GM12878 (cell line): ENCODE measurements around the gene ICA1. TPM values are rescaled to one million over a fixed set of nuclear protein-coding genes. Genes with fewer than 3 reads are reported as not detected.
A peak's percentile ranks its signal among the peaks of the same experiment; 100 is the strongest.

Experiments used
- BCLAF1 ChIP-seq: fragments of 450-650 bp; IDR thresholded peaks from 2 replicates; pipeline ENCODE4 v1.6.1; 2017; ENCODE audit warnings: antibody characterized with exemption, mild to moderate bottlenecking, moderate library complexity
- BMI1 ChIP-seq: fragments of 450-650 bp; IDR thresholded peaks from 2 replicates; pipeline ENCODE4 v1.6.1; 2016; ENCODE audit warnings: mild to moderate bottlenecking, moderate library complexity, borderline replicate concordance
- CREB1 ChIP-seq: IDR thresholded peaks from 2 replicates; pipeline ENCODE4 v1.6.1; 2012; ENCODE audit warnings: low read depth, mild to moderate bottlenecking, inconsistent platforms
- E2F8 ChIP-seq: fragments of 450-650 bp; IDR thresholded peaks from 2 replicates; pipeline ENCODE4 v1.6.1; 2018; ENCODE audit warnings: mild to moderate bottlenecking, low read depth, moderate library complexity; ENCODE audit not compliant: partially characterized antibody
- IKZF1 ChIP-seq: fragments of 450-650 bp; conservative IDR thresholded peaks from 2 replicates; pipeline ENCODE4 v1.6.1; 2017; ENCODE audit warnings: antibody characterized with exemption, mild to moderate bottlenecking
- MEF2A ChIP-seq: IDR thresholded peaks from 2 replicates; pipeline ENCODE4 v1.6.1; 2011; ENCODE audit warnings: low read depth, mild to moderate bottlenecking, low read length, moderate library complexity; ENCODE audit not compliant: insufficient read depth
- NFIC ChIP-seq: IDR thresholded peaks from 2 replicates; pipeline ENCODE4 v1.6.1; 2012; ENCODE audit warnings: low read depth, mild to moderate bottlenecking, inconsistent platforms, low read length, moderate library complexity
- RAD21 ChIP-seq: IDR thresholded peaks from 2 replicates; pipeline ENCODE4 v1.6.1; 2011; ENCODE audit warnings: mild to moderate bottlenecking, low read depth, low read length, moderate library complexity; ENCODE audit not compliant: insufficient read depth
- RUNX3 ChIP-seq: IDR thresholded peaks from 2 replicates; pipeline ENCODE4 v1.6.1; 2012; ENCODE audit warnings: low read length, inconsistent platforms
- SREBF1 ChIP-seq: IDR thresholded peaks from 2 replicates; pipeline ENCODE4 v1.6.1; 2012; ENCODE audit warnings: mild to moderate bottlenecking, low read length
- TBL1XR1 ChIP-seq: IDR thresholded peaks from 2 replicates; pipeline ENCODE4 v1.6.1; 2012; ENCODE audit warnings: low read depth, low read length, improper control_type of control experiment
- TCF7 ChIP-seq: IDR thresholded peaks from 2 replicates; pipeline ENCODE4 v1.6.1; 2014; ENCODE audit warnings: antibody characterized with exemption, borderline replicate concordance
- USF2 ChIP-seq: IDR thresholded peaks from 2 replicates; pipeline ENCODE4 v1.6.1; 2011; ENCODE audit warnings: low read depth, low read length, improper control_type of control experiment, borderline replicate concordance
- WRNIP1 ChIP-seq: IDR thresholded peaks from 2 replicates; pipeline ENCODE4 v1.6.1; 2011; ENCODE audit warnings: low read depth, low read length, improper control_type of control experiment, borderline replicate concordance
- YY1 ChIP-seq: IDR thresholded peaks from 2 replicates; pipeline ENCODE4 v1.6.1; 2011; ENCODE audit warnings: low read depth, mild to moderate bottlenecking, low read length
- polyA plus RNA-seq, 11 experiments: library from polyadenylated mRNA; depleted of rRNA in 4 of 11; unstranded in 6 of 11; stranded (reverse) in 5 of 11; fragments of >200 nt; fragmentation: Nextera tagmentation in 4 of 11; fragmentation: Illumina TruSeq in 1 of 11; extraction: Ambion mirVana in 4 of 11; extraction: Trizol in 1 of 11; gene quantifications; 1 replicate in 1 of 11; 2 replicates in 10 of 11; pipeline versions ENCODE4 v1.2.1 to v1.2.3, GENCODE V29; 2011 to 2016; ENCODE audit warnings: inconsistent platforms in 2 of 11, missing spikeins in 2 of 11, low read depth in 1 of 11
- total RNA-seq, 4 experiments: library from RNA; depleted of rRNA in 3 of 4; stranded (reverse); fragments of >200 nt in 3 of 4; fragmentation: Illumina TruSeq in 1 of 4; extraction: Trizol in 1 of 4; gene quantifications; 2 replicates each; pipeline versions ENCODE4 v1.2.1 to v1.2.3, GENCODE V29; 2013 to 2021
- TF ChIP-seq, protein P1 (sequence below): fragments of 450-650 bp; IDR thresholded peaks from 2 replicates; pipeline ENCODE4 v1.6.1; 2016; ENCODE audit warnings: mild to moderate bottlenecking, moderate library complexity, borderline replicate concordance
- TF ChIP-seq, protein P2 (sequence below): IDR thresholded peaks from 2 replicates; pipeline ENCODE4 v1.6.1; 2012; ENCODE audit warnings: low read length, inconsistent platforms

Gene ICA1
- total and polyA plus RNA-seq, 10 of the 15 experiments (the other 5 are each of a cell fraction or from before 2014, with no cell fraction given): 1.3 to 35.1 (median 3.3) TPM

- TF ChIP-seq, protein P1, sequence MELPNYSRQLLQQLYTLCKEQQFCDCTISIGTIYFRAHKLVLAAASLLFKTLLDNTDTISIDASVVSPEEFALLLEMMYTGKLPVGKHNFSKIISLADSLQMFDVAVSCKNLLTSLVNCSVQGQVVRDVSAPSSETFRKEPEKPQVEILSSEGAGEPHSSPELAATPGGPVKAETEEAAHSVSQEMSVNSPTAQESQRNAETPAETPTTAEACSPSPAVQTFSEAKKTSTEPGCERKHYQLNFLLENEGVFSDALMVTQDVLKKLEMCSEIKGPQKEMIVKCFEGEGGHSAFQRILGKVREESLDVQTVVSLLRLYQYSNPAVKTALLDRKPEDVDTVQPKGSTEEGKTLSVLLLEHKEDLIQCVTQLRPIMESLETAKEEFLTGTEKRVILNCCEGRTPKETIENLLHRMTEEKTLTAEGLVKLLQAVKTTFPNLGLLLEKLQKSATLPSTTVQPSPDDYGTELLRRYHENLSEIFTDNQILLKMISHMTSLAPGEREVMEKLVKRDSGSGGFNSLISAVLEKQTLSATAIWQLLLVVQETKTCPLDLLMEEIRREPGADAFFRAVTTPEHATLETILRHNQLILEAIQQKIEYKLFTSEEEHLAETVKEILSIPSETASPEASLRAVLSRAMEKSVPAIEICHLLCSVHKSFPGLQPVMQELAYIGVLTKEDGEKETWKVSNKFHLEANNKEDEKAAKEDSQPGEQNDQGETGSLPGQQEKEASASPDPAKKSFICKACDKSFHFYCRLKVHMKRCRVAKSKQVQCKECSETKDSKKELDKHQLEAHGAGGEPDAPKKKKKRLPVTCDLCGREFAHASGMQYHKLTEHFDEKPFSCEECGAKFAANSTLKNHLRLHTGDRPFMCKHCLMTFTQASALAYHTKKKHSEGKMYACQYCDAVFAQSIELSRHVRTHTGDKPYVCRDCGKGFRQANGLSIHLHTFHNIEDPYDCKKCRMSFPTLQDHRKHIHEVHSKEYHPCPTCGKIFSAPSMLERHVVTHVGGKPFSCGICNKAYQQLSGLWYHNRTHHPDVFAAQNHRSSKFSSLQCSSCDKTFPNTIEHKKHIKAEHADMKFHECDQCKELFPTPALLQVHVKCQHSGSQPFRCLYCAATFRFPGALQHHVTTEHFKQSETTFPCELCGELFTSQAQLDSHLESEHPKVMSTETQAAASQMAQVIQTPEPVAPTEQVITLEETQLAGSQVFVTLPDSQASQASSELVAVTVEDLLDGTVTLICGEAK: no peak
- TF ChIP-seq BMI1 (peak; percentile 58), E2F8 (no peak), WRNIP1 (no peak), USF2 (no peak), RAD21 (peak; percentile 30; the same call in 1 of the 2 replicates), BCLAF1 (no peak), NFIC (peak; percentile 99), YY1 (0 out of 2 replicates have a peak, but pooled peaks have one; percentile 33), RUNX3 (peak; percentile 98), MEF2A (peak; percentile 98), IKZF1 (peak; percentile 90), SREBF1 (no peak), CREB1 (peak; percentile 67; the same call in 1 of the 2 replicates), TBL1XR1 (peak; percentile 95; the same call in 1 of the 2 replicates), TCF7 (peak; percentile 66)
- TF ChIP-seq, protein P2, sequence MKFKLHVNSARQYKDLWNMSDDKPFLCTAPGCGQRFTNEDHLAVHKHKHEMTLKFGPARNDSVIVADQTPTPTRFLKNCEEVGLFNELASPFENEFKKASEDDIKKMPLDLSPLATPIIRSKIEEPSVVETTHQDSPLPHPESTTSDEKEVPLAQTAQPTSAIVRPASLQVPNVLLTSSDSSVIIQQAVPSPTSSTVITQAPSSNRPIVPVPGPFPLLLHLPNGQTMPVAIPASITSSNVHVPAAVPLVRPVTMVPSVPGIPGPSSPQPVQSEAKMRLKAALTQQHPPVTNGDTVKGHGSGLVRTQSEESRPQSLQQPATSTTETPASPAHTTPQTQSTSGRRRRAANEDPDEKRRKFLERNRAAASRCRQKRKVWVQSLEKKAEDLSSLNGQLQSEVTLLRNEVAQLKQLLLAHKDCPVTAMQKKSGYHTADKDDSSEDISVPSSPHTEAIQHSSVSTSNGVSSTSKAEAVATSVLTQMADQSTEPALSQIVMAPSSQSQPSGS: peak; percentile 99
These were observed 146.2 kb downstream of the ICA1 start (continued) for GRCh38 chr7:8115547-8116402.
